GM23338 (cell line): ENCODE data around the gene CPNE5. TPM values are rescaled to one million over a fixed set of nuclear protein-coding genes. Genes with fewer than 3 reads are reported as not detected.

Experiments used
- ATAC-seq: fragments of 200-7000 bp; cut with Tn5 transposase; 3 replicates; pipeline ENCODE4 v1.9.1; 2020
- DNase-seq: peaks from one replicate; pipeline ENCODE4 v3.0.0-alpha.2; 2015; ENCODE audit warnings: low spot score
- H2AFZ ChIP-seq: fragments of 200-600 bp; sonication (generic); 2 replicates; pipeline ENCODE4 v1.8.0; 2016; ENCODE audit warnings: antibody characterized with exemption, mild to moderate bottlenecking, moderate library complexity
- H3F3A ChIP-seq: fragments of 200-600 bp; sonication (generic); replicated peaks from 2 replicates; pipeline ENCODE4 v1.8.0; 2017; ENCODE audit warnings: antibody characterized with exemption, mixed run types, low read depth
- H3K27ac ChIP-seq: fragments of 200-600 bp; sonication (generic); 2 replicates; pipeline ENCODE4 v1.6.1; 2016; ENCODE audit warnings: low read depth
- H3K27me3 ChIP-seq: fragments of 200-600 bp; sonication (generic); 2 replicates; pipeline ENCODE4 v1.8.0; 2016; ENCODE audit warnings: mild to moderate bottlenecking, mixed run types, moderate library complexity; ENCODE audit not compliant: insufficient read depth
- H3K36me3 ChIP-seq: fragments of 200-600 bp; sonication (generic); 2 replicates; pipeline ENCODE4 v1.8.0; 2016; ENCODE audit warnings: mild to moderate bottlenecking; ENCODE audit not compliant: insufficient read depth
- H3K4me1 ChIP-seq: fragments of 200-600 bp; sonication (generic); 2 replicates; pipeline ENCODE4 v1.8.0; 2016; ENCODE audit warnings: mild to moderate bottlenecking, moderate library complexity; ENCODE audit not compliant: insufficient read depth
- H3K4me2 ChIP-seq: fragments of 200-600 bp; sonication (generic); 2 replicates; pipeline ENCODE4 v1.7.1; 2017; ENCODE audit warnings: mixed run types
- H3K4me3 ChIP-seq: fragments of 200-600 bp; sonication (generic); 2 replicates; pipeline ENCODE4 v1.6.1; 2016; ENCODE audit warnings: mixed run types
- H3K79me2 ChIP-seq: fragments of 200-600 bp; sonication (generic); replicated peaks from 2 replicates; pipeline ENCODE4 v1.8.0; 2017; ENCODE audit warnings: mild to moderate bottlenecking; ENCODE audit not compliant: insufficient read depth
- H3K9me2 ChIP-seq: fragments of 200-600 bp; sonication (generic); 2 replicates; pipeline ENCODE4 v1.8.0; 2017; ENCODE audit not compliant: insufficient read depth
- H4K20me1 ChIP-seq: fragments of 200-600 bp; sonication (generic); replicated peaks from 2 replicates; pipeline ENCODE4 v1.8.0; 2017; ENCODE audit warnings: mild to moderate bottlenecking; ENCODE audit not compliant: insufficient read depth
- H3K27ac Mint-ChIP-seq: 2 replicates; pipeline ENCODE4 v1.8.0; 2020; ENCODE audit warnings: inconsistent platforms, mild to moderate bottlenecking, moderate library complexity, mixed read lengths
- H3K27me3 Mint-ChIP-seq: 3 replicates; pipeline ENCODE4 v1.8.0; 2022; ENCODE audit warnings: low read depth, mild to moderate bottlenecking, moderate library complexity, mixed read lengths, inconsistent platforms; ENCODE audit not compliant: insufficient read depth, poor library complexity
- H3K36me3 Mint-ChIP-seq: 3 replicates; pipeline ENCODE4 v1.8.0; 2021; ENCODE audit warnings: low read depth, mild to moderate bottlenecking, inconsistent platforms, moderate library complexity, mixed read lengths
- H3K4me1 Mint-ChIP-seq: 3 replicates; pipeline ENCODE4 v1.8.0; 2020; ENCODE audit warnings: mild to moderate bottlenecking, inconsistent platforms, mixed read lengths
- H3K4me3 Mint-ChIP-seq: 3 replicates; pipeline ENCODE4 v1.8.0; 2021; ENCODE audit warnings: moderate library complexity, mild to moderate bottlenecking, inconsistent platforms, mixed read lengths
- H3K9me3 Mint-ChIP-seq: 3 replicates; pipeline ENCODE4 v1.8.0; 2020; ENCODE audit warnings: moderate library complexity, mild to moderate bottlenecking, inconsistent platforms, mixed read lengths
- CREB1 ChIP-seq: fragments of 250-450 bp; sonication (Bioruptor Pico); IDR thresholded peaks from 2 replicates; pipeline ENCODE4 v1.5.0; 2020; ENCODE audit warnings: low read depth, mild to moderate bottlenecking, moderate library complexity
- CTCF ChIP-seq, 2 experiments: fragments of 200-600 bp in 1 of 2; sonication (generic) in 1 of 2; conservative IDR thresholded peaks; 2 replicates each; pipeline versions ENCODE4 v1.5.1 to v1.6.1; 2016 to 2017; ENCODE audit warnings: antibody characterized with exemption in 2 of 2, low read depth in 2 of 2, mild to moderate bottlenecking in 2 of 2, moderate library complexity in 1 of 2
- ETS1 ChIP-seq: IDR thresholded peaks from 2 replicates; pipeline ENCODE4 v1.6.1; 2016; ENCODE audit warnings: antibody characterized with exemption
- EZH2 ChIP-seq: fragments of 200-600 bp; sonication (generic); IDR thresholded peaks from one replicate; pipeline ENCODE4 v1.8.0; 2017; ENCODE audit warnings: antibody characterized with exemption, mild to moderate bottlenecking, low read depth; ENCODE audit not compliant: unreplicated experiment
- EZH2phosphoT487 ChIP-seq: fragments of 200-600 bp; sonication (generic); IDR thresholded peaks from one replicate; pipeline ENCODE4 v1.8.1; 2018; ENCODE audit warnings: antibody characterized with exemption; ENCODE audit not compliant: unreplicated experiment
- JUNB ChIP-seq: IDR thresholded peaks from one replicate; pipeline ENCODE4 v1.6.1; 2016; ENCODE audit warnings: antibody characterized with exemption; ENCODE audit not compliant: unreplicated experiment
- NANOG ChIP-seq: IDR thresholded peaks from 2 replicates; pipeline ENCODE4 v1.6.1; 2016; ENCODE audit warnings: antibody characterized with exemption, borderline replicate concordance
- POLR2AphosphoS5 ChIP-seq: IDR thresholded peaks from 2 replicates; pipeline ENCODE4 v1.6.1; 2016; ENCODE audit warnings: antibody characterized with exemption, low read depth
- REST ChIP-seq: IDR thresholded peaks from one replicate; pipeline ENCODE4 v1.6.1; 2018; ENCODE audit warnings: antibody characterized with exemption; ENCODE audit not compliant: unreplicated experiment
- STAT1 ChIP-seq: IDR thresholded peaks from one replicate; pipeline ENCODE4 v1.6.1; 2016; ENCODE audit warnings: antibody characterized with exemption; ENCODE audit not compliant: unreplicated experiment
- ZNF114 ChIP-seq: fragments of 250-450 bp; sonication (Bioruptor Pico); IDR thresholded peaks from 2 replicates; pipeline ENCODE4 v1.5.0; 2020; ENCODE audit warnings: mild to moderate bottlenecking, moderate library complexity
- ZNF331 ChIP-seq: fragments of 250-450 bp; sonication (Bioruptor Pico); IDR thresholded peaks from 2 replicates; pipeline ENCODE4 v1.5.0; 2020; ENCODE audit warnings: low read depth, mild to moderate bottlenecking, moderate library complexity
- polyA plus RNA-seq: library from polyadenylated mRNA; unstranded; fragments of >200 nt; fragmentation: Nextera tagmentation; extraction: Ambion mirVana; gene quantifications from 2 replicates; pipeline ENCODE4 v1.2.1, GENCODE V29; 2016
- total RNA-seq: library from RNA; depleted of rRNA; stranded (reverse); fragments of >200 nt; shearing (Covaris generic); gene quantifications from 2 replicates; pipeline ENCODE4 v1.2.3, GENCODE V29; 2014
- TF ChIP-seq, protein P1 (sequence below): fragments of 250-450 bp; sonication (Bioruptor Pico); IDR thresholded peaks from 2 replicates; pipeline ENCODE4 v1.5.0; 2020; ENCODE audit warnings: mild to moderate bottlenecking, moderate library complexity

The CPNE5 gene
- total and polyA plus RNA-seq, 2 experiments from 2014 or later, result 0.14 to 0.42 TPM

GRCh38 chr6:36727505-36728021, 111.7 kb downstream of the CPNE5 start:
- Mint-ChIP-seq H3K4me3 (no peak overlapping the region), H3K27me3 (peaks cover 1% of the 10 kb centered on the region), H3K36me3 (no peaks in the 10 kb centered on the region), H3K9me3 (no peaks in the 10 kb centered on the region), H3K27ac (no peak overlapping the region), H3K4me1 (peaks cover 12% of the 10 kb centered on the region)
- Histone ChIP-seq H3K27me3 (no peaks in the 10 kb centered on the region), H3K79me2 (no peaks in the 10 kb centered on the region), H3K4me1 (peaks cover 6% of the 10 kb centered on the region; the same call in 1 of the 2 replicates), H3K36me3 (no peaks in the 10 kb centered on the region), H3K4me2 (no peak overlapping the region), H4K20me1 (no peaks in the 10 kb centered on the region), H3K27ac (no peak overlapping the region), H3K4me3 (no peak overlapping the region), H3F3A (no peaks in the 10 kb centered on the region), H3K9me2 (0 out of 2 replicates have a peak, but pooled peaks cover 3% of the 10 kb centered on the region), H2AFZ (no peak overlapping the region)
- no peak for ATAC-seq
- no peak for TF ChIP-seq REST
- no peak for TF ChIP-seq ZNF331 (CRISPR knock-in tag)
- TF ChIP-seq ZNF114 (CRISPR knock-in tag), result no peak
- no peak for TF ChIP-seq NANOG
- no peak for TF ChIP-seq CREB1 (CRISPR knock-in tag)
- TF ChIP-seq JUNB, result no peak
- TF ChIP-seq POLR2AphosphoS5, result no peak
- no peak for TF ChIP-seq CTCF (conservative IDR thresholded peaks at IDR 0.05; ENCODE audit: low read depth in 2 of 2)
- no peak for TF ChIP-seq EZH2phosphoT487
- no peak for TF ChIP-seq EZH2
- TF ChIP-seq, protein P1, sequence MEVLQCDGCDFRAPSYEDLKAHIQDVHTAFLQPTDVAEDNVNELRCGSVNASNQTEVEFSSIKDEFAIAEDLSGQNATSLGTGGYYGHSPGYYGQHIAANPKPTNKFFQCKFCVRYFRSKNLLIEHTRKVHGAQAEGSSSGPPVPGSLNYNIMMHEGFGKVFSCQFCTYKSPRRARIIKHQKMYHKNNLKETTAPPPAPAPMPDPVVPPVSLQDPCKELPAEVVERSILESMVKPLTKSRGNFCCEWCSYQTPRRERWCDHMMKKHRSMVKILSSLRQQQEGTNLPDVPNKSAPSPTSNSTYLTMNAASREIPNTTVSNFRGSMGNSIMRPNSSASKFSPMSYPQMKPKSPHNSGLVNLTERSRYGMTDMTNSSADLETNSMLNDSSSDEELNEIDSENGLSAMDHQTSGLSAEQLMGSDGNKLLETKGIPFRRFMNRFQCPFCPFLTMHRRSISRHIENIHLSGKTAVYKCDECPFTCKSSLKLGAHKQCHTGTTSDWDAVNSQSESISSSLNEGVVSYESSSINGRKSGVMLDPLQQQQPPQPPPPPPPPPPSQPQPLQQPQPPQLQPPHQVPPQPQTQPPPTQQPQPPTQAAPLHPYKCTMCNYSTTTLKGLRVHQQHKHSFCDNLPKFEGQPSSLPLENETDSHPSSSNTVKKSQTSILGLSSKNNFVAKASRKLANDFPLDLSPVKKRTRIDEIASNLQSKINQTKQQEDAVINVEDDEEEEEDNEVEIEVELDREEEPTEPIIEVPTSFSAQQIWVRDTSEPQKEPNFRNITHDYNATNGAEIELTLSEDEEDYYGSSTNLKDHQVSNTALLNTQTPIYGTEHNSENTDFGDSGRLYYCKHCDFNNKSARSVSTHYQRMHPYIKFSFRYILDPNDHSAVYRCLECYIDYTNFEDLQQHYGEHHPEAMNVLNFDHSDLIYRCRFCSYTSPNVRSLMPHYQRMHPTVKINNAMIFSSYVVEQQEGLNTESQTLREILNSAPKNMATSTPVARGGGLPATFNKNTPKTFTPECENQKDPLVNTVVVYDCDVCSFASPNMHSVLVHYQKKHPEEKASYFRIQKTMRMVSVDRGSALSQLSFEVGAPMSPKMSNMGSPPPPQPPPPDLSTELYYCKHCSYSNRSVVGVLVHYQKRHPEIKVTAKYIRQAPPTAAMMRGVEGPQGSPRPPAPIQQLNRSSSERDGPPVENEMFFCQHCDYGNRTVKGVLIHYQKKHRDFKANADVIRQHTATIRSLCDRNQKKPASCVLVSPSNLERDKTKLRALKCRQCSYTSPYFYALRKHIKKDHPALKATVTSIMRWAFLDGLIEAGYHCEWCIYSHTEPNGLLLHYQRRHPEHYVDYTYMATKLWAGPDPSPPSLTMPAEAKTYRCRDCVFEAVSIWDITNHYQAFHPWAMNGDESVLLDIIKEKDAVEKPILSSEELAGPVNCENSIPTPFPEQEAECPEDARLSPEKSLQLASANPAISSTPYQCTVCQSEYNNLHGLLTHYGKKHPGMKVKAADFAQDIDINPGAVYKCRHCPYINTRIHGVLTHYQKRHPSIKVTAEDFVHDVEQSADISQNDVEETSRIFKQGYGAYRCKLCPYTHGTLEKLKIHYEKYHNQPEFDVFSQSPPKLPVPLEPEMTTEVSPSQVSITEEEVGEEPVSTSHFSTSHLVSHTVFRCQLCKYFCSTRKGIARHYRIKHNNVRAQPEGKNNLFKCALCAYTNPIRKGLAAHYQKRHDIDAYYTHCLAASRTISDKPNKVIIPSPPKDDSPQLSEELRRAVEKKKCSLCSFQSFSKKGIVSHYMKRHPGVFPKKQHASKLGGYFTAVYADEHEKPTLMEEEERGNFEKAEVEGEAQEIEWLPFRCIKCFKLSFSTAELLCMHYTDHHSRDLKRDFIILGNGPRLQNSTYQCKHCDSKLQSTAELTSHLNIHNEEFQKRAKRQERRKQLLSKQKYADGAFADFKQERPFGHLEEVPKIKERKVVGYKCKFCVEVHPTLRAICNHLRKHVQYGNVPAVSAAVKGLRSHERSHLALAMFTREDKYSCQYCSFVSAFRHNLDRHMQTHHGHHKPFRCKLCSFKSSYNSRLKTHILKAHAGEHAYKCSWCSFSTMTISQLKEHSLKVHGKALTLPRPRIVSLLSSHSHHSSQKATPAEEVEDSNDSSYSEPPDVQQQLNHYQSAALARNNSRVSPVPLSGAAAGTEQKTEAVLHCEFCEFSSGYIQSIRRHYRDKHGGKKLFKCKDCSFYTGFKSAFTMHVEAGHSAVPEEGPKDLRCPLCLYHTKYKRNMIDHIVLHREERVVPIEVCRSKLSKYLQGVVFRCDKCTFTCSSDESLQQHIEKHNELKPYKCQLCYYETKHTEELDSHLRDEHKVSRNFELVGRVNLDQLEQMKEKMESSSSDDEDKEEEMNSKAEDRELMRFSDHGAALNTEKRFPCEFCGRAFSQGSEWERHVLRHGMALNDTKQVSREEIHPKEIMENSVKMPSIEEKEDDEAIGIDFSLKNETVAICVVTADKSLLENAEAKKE (CRISPR knock-in tag), result no peak
- no peak for TF ChIP-seq STAT1
- no peak for TF ChIP-seq ETS1
- DNase-seq, result no peak
